NCI-H226 (cell line): Measurements from ENCODE around the gene PANK3.
"Not testable (repeated sequence)": the region's sequence is repeated elsewhere in the genome, so short reads cannot be mapped to it uniquely, and the experiment has no call there.

Experiments used
- DNase-seq: peaks from one replicate; pipeline ENCODE4 v3.0.0-alpha.2; 2015

The PANK3 gene

DNA sequence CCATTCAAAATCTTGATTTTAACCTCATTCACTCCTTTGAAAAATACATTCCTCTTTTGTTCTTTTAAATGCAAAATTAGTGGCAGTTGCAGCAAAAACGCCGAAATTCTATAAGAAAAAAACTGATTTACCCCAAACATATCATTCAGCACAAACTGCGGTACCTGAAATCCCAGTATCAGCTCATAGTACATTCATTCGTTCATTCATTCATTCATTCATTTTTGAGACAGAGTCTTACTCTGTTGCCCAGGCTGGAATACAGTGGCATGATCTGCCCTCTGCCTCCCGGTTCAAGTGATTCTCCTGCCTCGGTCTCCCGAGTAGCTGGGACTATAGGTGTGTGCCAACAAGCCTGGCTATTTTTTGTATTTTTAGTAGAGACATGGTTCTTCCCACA is 29.6 kb downstream of the PANK3 start:
- no peak for DNase-seq

DNA sequence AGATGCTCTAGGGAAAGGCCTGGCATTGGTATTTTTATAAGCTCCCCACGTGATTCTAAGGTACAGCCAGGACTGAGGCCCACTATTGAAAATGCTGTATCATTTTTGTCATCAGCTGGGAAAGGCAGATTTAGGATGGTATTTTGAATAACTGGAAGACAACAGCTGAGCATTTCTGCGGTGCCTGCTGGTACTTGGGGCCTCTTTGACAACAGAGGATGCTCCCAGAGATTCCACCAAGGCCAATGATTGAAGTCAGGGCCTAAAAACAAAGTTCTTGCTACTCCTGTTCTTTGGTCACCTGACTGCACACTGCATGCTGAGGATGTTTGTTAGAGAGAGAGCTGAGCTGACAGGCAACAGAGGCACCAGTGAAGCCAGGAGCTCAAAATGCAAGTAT is 42.0 kb downstream of the PANK3 start:
- DNase-seq, result no peak

DNA sequence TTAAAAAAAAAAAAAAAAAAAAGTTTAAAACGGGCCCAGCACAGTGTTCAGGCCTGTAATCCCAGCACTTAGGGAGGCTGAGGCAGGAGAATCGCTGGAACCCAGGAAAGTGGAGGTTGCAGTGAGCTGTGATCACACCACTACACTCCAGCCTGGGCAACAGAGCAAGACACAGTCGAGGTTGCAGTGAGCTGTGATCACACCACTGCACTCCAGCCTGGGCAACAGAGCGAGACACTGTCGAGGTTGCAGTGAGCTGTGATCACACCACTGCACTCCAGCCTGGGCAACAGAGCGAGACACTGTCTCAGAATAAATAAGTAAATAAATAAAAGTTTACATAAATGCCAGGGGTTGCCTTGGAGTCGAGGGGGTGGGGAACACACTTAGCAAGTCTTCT is 44.8 kb downstream of the PANK3 start:
- DNase-seq, result not testable (repeated sequence)

DNA sequence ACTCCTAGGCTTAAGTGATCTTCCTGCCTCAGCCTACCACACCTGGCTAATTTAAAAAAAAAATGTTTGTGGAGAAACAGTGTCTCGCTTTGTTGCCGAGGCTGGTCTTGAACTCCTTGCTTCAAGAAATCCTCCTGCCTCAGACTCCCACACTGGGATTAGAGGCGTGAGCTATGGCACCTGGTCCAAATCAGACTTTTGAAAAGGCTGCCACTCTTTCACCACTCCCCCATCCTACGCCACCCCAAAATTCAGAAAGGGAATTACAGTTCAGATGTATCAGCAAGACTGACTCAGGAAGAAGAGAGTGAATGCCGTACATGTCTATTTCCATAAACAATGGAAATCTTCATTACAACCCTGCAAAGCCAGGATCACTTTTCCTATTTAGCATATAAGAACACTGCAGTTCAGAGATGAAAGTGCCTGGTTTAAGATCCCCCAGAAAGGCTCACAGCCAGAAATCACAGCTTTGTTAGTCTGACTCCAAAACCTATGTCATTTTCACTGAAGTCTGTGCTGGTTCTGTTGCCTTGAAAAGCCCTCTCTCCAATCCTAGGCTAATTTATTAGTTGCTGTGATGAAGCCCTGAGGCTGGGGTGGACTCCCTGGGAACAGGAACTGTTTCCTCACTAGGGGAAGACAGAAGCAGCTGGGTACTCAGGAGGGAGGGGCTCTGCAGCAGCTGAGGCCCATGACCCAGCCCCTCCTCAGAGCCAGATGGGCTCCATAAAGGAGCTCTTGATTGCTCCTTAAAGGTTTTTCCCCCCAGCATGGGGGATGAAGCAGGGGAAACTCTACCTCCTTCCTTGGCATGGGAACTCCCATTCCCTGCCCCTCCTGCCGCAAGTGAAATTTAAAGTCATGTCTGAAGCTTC is 46.9 kb downstream of the PANK3 start:
- no peak for DNase-seq

DNA sequence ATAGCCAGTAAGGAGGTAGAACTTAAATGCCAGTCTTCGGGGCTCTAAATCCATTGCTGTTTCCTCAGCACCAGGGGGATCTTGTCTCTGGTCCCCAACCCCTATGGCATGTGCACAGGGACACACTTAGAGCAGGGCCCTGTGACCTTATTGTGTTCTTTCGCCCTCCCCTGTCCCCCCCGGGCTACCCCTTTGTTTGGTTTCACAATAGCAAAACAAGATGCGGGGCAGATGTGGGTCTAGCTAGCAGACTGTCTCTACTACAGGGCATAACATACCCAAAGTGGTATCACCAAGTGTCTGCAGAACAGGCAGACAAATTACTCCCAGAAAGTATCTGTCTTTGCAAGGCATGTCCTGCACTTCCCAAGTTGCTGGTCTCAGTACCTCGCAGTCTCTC is 48.0 kb downstream of the PANK3 start:
- DNase-seq, result no peak

DNA sequence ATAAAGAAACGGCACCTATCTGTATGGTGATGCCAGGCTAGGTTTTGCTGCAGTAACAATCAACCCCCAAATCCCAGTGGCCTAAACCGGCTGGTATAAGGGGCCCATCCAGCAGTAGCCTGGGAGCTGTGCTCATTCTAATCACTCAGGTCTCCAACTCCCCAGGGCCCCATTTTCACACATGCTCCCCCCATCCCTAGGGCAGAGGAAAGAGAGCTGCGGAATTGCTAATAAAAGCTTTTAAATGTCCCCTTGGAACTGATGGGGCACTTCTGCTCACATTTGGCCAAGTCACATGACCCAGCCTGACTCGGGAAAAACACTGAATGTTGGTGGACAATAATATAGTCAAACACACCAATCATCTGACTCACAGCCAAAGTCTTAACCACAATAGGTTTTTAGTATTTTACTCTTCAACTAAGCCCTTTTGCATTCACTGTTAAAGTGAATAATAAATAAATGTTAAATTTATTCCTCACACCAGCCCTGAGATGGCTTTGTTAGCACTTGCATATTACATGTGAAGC is 48.5 kb downstream of the PANK3 start:
- DNase-seq, result no peak

DNA sequence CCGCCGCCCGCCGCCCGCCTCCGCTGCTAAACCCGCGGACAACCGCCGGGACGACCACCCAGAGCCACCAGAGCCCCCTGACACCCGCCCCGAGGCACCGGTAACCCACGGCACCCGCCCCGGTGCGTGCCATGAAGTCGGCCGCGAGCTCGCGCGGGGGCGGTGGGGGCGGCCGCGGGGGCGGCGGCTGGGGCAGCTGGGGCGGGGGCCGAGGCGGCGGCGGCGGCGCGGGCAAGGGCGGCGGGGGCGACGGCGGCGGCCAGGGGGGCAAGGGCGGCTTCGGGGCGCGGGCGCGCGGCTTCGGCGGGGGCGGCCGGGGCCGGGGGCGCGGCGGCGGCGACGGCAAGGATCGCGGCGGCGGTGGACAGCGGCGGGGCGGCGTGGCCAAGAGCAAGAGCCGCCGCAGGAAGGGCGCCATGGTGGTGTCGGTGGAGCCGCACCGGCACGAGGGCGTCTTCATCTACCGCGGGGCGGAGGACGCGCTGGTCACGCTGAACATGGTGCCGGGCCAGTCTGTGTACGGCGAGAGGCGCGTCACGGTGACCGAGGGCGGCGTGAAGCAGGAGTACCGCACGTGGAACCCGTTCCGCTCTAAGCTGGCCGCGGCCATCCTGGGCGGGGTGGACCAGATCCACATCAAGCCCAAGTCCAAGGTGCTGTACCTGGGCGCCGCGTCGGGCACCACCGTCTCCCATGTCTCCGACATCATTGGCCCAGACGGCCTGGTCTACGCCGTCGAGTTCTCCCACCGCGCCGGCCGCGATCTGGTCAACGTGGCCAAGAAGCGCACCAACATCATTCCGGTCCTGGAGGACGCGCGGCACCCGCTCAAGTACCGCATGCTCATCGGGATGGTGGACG is 49.6 kb downstream of the PANK3 start:
- no peak for DNase-seq

DNA sequence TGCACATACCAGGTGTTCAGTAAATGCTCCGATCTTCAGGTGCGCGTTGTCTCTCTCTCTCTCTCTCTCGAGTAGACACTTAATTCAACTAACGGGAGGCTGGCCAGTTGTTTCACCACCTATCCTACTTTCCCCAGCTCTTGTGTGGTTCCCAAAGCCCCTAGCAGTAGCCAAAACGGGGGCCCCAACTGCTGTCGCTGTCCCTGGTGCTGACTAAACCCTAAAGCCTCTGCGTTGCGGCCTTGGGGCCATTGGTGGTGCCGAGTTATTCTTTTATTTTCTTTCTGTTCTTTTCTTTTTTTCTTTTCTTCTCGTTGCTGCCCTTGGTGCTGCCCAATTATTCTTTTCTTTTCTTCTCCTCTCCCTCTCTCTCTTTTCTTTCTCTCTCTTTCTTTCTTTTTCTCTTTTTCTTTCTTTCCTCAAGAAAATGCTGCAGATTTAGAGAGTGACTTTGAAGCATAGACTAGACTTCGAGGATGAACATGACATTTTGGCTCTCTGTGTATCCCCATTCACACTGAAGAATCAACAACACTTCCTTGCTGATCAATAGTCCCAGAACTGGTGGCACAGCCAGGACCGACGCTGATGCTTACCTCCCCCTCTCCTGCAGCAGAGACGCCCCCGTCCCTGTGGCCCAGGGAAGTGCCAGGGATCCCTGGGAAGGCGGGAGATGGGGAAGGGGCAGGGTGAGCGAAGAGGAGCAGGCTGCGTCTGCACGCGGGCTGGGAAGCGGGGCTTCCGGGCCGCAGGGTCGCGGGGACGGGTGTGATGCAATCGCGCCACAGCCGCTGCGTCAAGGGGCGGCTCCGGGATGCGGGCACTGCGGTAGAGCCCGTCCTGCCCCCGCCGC is 50.4 kb downstream of the PANK3 start, which contains the start of gene FBLL1:
FBLL1 (plus strand) TSS at position 785 of the 853 bp plus-strand sequence. CDS start 200 bp downstream, outside the sequence.
- no peak for DNase-seq

DNA sequence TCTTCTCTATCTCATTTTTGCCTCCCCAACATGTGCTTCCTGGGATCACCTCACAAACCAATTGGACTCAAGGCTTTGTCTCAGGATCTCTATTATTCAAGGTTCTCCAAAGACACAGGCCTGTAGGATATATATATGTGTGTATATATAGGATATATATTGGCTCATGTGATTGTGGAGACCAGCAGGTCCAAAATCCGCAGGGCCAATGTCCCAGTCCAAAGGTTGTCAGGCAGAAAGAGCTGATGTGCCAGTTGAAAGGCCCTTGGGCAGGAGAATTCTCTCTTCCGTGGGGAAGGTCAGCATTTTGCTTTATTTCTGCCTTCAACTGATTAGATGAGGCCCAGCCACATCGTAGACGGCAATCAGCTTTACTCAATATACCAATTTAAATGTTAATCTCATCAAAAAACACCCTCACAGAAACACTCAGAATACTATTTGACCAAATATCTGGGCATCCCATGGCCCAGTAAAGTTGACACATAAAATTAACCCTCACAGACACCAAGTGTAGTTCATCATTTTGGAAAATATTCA is 51.3 kb downstream of the PANK3 start:
- DNase-seq, result no peak

DNA sequence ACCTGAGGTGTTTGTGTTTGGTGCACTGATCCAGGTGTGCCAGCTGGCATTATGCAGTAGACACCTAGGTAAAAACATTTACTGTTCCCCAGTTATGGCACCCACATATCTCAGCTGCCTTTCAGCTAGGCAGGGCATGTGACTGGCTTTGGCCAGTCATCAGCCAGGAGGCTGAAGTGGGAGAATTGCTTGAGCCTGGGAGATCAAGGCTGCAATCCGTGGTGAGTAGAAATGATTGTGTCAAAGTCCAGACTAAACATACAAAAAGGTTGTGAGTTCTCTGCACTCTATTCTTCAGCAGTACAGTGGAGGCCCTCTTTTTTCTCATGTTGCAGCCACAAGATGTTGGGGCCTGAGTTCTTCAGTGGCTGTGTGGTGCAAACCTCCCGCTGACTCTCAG is 53.3 kb downstream of the PANK3 start:
- no peak for DNase-seq

DNA sequence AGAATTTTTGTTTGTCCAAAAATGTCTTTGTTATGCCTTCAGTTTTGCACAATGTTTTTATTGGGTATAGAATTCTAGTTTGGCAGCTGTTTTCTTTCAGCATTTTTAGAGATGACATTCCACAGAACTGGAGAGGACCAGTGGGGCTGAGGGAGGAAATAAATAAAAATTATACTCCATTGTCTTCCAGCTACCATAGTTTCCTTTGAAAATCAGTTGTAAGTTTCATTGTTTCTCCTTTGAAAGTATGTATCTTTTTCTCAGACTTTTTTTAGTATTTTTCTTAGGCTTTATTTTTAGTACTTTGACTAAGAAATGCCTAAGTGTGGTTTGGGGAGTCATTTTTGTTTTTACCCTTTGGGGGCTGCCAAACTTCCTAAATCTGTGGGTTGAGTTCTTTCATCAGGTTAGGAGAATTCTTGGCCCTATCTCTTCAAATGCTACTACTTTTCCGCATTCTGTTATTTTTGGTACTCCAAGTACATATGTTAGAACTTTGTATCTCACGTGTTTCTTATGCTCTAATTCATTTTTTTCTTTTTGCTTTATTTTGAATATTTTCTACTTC is 65.2 kb downstream of the PANK3 start:
- DNase-seq, result no peak

DNA sequence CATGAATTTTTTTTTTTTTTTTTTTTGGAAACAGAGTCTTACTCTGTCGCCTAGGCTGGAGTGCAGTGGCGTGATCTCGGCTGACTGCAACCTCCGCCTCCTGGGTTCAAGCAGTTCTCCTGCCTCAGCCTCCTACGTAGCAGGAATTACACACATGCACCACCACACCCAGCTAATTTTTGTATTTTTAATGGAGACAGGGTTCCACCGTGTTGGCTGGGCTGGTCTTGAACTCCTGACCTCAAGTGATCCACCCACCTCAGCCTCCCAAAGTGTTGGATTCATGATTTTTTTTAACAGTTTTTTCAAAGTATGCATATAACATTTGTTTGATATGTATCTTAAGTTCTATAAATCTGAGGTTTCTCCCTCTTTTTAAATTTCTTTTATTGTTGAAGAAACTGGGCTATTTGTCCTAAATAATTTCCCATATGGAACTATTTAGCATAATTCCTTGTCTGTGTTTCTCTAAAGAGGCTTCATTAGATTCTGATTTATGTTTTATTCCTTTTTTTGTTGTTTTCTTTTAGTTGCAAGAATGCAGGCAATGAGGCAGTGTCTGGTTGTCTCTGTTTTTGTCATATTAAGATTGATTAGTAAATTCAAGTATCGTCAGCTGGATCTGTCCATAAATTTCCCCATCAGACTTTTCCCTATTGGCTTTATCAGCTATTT is 76.5 kb downstream of the PANK3 start:
- DNase-seq, result no peak
